Measurements from ENCODE around the gene LPCAT1.
"Not testable (repeated sequence)": the region's sequence is repeated elsewhere in the genome, so short reads cannot be mapped to it uniquely, and the experiment has no call there.

Gene LPCAT1

GRCh38 chr5:1564824-1565736, 41.3 kb upstream of the LPCAT1 start:
- POLR2A ChIA-PET (ENCODE audit: low non-redundant PET): no interaction called here
- H3K27ac ChIP-seq: no peak overlapping the region; the same call in 1 of the 2 replicates
- TF ChIP-seq CTCF (conservative IDR thresholded peaks at IDR 0.05; ENCODE audit: low read depth): no peak
- CTCF ChIA-PET: no interaction called here
- no peak for DNase-seq (ENCODE audit: low spot score)

GRCh38 chr5:1564182-1564748, 40.5 kb upstream of the LPCAT1 start:
- ChIA-PET CTCF (no interaction called here), POLR2A (ENCODE audit: low non-redundant PET) (no interaction called here)
- no peak for TF ChIP-seq CTCF (conservative IDR thresholded peaks at IDR 0.05; ENCODE audit: low read depth)
- H3K27ac ChIP-seq: peak overlapping the region; percentile 30
- peak; percentile 54 for DNase-seq (ENCODE audit: low spot score)

- ChIA-PET POLR2A (ENCODE audit: low non-redundant PET) (no interaction called here), CTCF (no interaction called here)
- no peak for TF ChIP-seq CTCF (conservative IDR thresholded peaks at IDR 0.05; ENCODE audit: low read depth)
- DNase-seq (ENCODE audit: low spot score): no peak
- peak overlapping the region; percentile 30 for H3K27ac ChIP-seq
Measured at GRCh38 chr5:1563617-1564181, 39.9 kb upstream of the LPCAT1 start.

- TF ChIP-seq CTCF (conservative IDR thresholded peaks at IDR 0.05; ENCODE audit: low read depth): no peak
- no peak overlapping the region for H3K27ac ChIP-seq
- ChIA-PET CTCF (no interaction called here), POLR2A (ENCODE audit: low non-redundant PET) (no interaction called here)
- no peak for DNase-seq (ENCODE audit: low spot score)
Measured at GRCh38 chr5:1563051-1563461, 39.3 kb upstream of the LPCAT1 start.

- DNase-seq (ENCODE audit: low spot score): no peak
- POLR2A ChIA-PET (ENCODE audit: low non-redundant PET): no interaction called here
- TF ChIP-seq CTCF (conservative IDR thresholded peaks at IDR 0.05; ENCODE audit: low read depth): no peak
- H3K27ac ChIP-seq: no peak overlapping the region
- CTCF ChIA-PET: no interaction called here
Measured at GRCh38 chr5:1562599-1562998, 38.8 kb upstream of the LPCAT1 start.

GRCh38 chr5:1561402-1561929, 37.7 kb upstream of the LPCAT1 start:
- POLR2A ChIA-PET (ENCODE audit: low non-redundant PET): no interaction called here
- no peak for TF ChIP-seq CTCF (conservative IDR thresholded peaks at IDR 0.05; ENCODE audit: low read depth)

GRCh38 chr5:1560499-1560898, 36.7 kb upstream of the LPCAT1 start:
- H3K27ac ChIP-seq; DNase-seq (ENCODE audit: low spot score); POLR2A ChIA-PET (ENCODE audit: low non-redundant PET): not testable (repeated sequence)
- CTCF ChIA-PET: interaction anchor here (0.6 kb wide), 1 partner anchor 1453 kb away, joined by 3 read pairs; no protein-coding TSS in a partner anchor

More at GRCh38 chr5:1561402-1561929, 37.7 kb upstream of the LPCAT1 start:
- H3K27ac ChIP-seq: no peak overlapping the region
- CTCF ChIA-PET: interaction anchor here (0.6 kb wide), 1 partner anchor 154 kb away, joined by 3 read pairs; no protein-coding TSS in a partner anchor
- no peak for DNase-seq (ENCODE audit: low spot score)

Measured in RWPE1 (cell line).